HEK293 (cell line): ENCODE data around the gene ITGB5.

ENCODE experiments used
- CTCF ChIA-PET: fragments of 350-600 bp; formaldehyde crosslinking; extraction: SDS; loops from one replicate; lab custom pipeline; 2021; ENCODE audit warnings: antibody characterized with exemption; lab: Yijun Ruan, JAX
- POLR2A ChIA-PET: fragments of 300-600 bp; formaldehyde crosslinking; extraction: SDS; loops from one replicate; lab custom pipeline; 2020; ENCODE audit warnings: antibody characterized with exemption, inconsistent platforms; lab: Yijun Ruan, JAX
- H3K27ac ChIP-seq: fragments of 200-500 bp; sonication (Bioruptor generic); 2 replicates; pipeline ENCODE4 v1.5.1; 2014; ENCODE audit warnings: low read depth, low read length, control low read depth, inconsistent platforms; ENCODE audit errors: extremely low read depth
- H3K36me3 ChIP-seq, 2 experiments: fragments of 200-500 bp in 1 of 2; sonication (Bioruptor generic) in 1 of 2; 1 replicate in 1 of 2; 2 replicates in 1 of 2; pipeline ENCODE4 v1.5.1; 2014 to 2017; ENCODE audit warnings: inconsistent platforms in 2 of 2, low read length in 2 of 2; ENCODE audit not compliant: control insufficient read depth in 2 of 2, insufficient read depth in 1 of 2
- H3K4me1 ChIP-seq: fragments of 200-500 bp; sonication (Bioruptor generic); 2 replicates; pipeline ENCODE4 v1.5.1; 2014; ENCODE audit warnings: mild to moderate bottlenecking, low read length, inconsistent platforms; ENCODE audit not compliant: control insufficient read depth, insufficient read depth
- H3K4me3 ChIP-seq: 2 replicates; pipeline ENCODE4 v1.5.1; 2011; ENCODE audit warnings: low read depth, mild to moderate bottlenecking, control low read depth, low read length, moderate library complexity
- H3K9me3 ChIP-seq: fragments of 200-500 bp; sonication (Bioruptor generic); 2 replicates; pipeline ENCODE4 v1.5.1; 2014; ENCODE audit warnings: low read depth, low read length, inconsistent platforms; ENCODE audit not compliant: control insufficient read depth, insufficient read depth
- SALL2 ChIP-seq: fragments of 450-650 bp; formaldehyde crosslinking; IDR thresholded peaks from 2 replicates; pipeline ENCODE4 v1.5.0; 2017; ENCODE audit warnings: missing biosample characterization, mild to moderate bottlenecking, missing genetic modification characterization, borderline replicate concordance
- ZNF132 ChIP-seq: fragments of 450-650 bp; formaldehyde crosslinking; IDR thresholded peaks from 2 replicates; pipeline ENCODE4 v1.5.1; 2017; ENCODE audit warnings: missing biosample characterization, missing genetic modification characterization, borderline replicate concordance
- ZNF214 ChIP-seq: fragments of 450-650 bp; formaldehyde crosslinking; IDR thresholded peaks from 2 replicates; pipeline ENCODE4 v1.5.1; 2017; ENCODE audit warnings: missing biosample characterization, mild to moderate bottlenecking, missing genetic modification characterization, borderline replicate concordance
- ZNF23 ChIP-seq: fragments of 450-650 bp; formaldehyde crosslinking; IDR thresholded peaks from 2 replicates; pipeline ENCODE4 v1.5.1; 2016; ENCODE audit warnings: missing biosample characterization, missing genetic modification characterization, borderline replicate concordance
- ZNF350 ChIP-seq: fragments of 450-650 bp; formaldehyde crosslinking; IDR thresholded peaks from 2 replicates; pipeline ENCODE4 v1.5.0; 2017; ENCODE audit warnings: missing biosample characterization, mild to moderate bottlenecking, missing genetic modification characterization
- ZNF366 ChIP-seq: fragments of 450-650 bp; formaldehyde crosslinking; conservative IDR thresholded peaks from 2 replicates; pipeline ENCODE4 v1.5.1; 2016; ENCODE audit warnings: missing biosample characterization, missing genetic modification characterization
- ZNF785 ChIP-seq: fragments of 450-650 bp; formaldehyde crosslinking; IDR thresholded peaks from 2 replicates; pipeline ENCODE4 v1.5.1; 2016; ENCODE audit warnings: missing biosample characterization, missing genetic modification characterization
- ZXDB ChIP-seq: fragments of 450-650 bp; formaldehyde crosslinking; IDR thresholded peaks from 2 replicates; pipeline ENCODE4 v1.5.1; 2016; ENCODE audit warnings: missing biosample characterization, missing genetic modification characterization

The ITGB5 gene

GRCh38 chr3:124714223-124714853 is 172.8 kb downstream of the ITGB5 start:
- POLR2A ChIA-PET, result no interaction called here
- TF ChIP-seq ZNF23 (no peak), ZNF785 (tag by site-specific recombination) (no peak), ZNF366 (tag by site-specific recombination) (no peak), ZNF132 (tag by site-specific recombination) (no peak), SALL2 (no peak), ZNF350 (tag by site-specific recombination) (no peak), ZXDB (tag by site-specific recombination) (no peak), ZNF214 (tag by site-specific recombination) (no peak)
- Histone ChIP-seq H3K4me3 (no peak overlapping the region), H3K27ac (no peak overlapping the region), H3K9me3 (no peaks in the 10 kb centered on the region), H3K4me1 (no peaks in the 10 kb centered on the region), H3K36me3 (no peaks in the 10 kb centered on the region)
- CTCF ChIA-PET, result no interaction called here
